Measurements from ENCODE around the gene RUSC1.
"Not testable (repeated sequence)": the region's sequence is repeated elsewhere in the genome, so short reads cannot be mapped to it uniquely, and the experiment has no call there.

Gene RUSC1

DNA sequence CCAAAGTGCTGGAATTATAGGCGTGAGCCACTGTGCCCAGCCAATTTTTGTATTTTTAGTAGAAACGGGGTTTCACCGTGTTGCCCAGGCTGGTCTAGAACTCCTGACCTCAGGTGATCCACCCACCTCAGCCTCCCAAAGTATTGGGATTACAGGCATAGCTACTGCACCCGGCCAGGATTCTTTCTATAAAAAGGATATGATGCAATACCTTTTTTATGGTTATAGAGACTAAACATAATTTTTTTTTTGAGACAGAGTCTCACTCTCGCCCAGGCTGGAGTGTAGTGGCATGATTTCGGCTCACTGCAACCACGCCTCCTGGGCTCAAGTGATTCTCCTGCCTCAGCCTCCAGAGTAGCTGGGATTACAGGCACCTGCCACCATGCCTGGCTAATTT is 8.2 kb downstream of the RUSC1 start:
- not testable (repeated sequence) for H2BK120ac ChIP-seq (ENCODE audit: insufficient read depth, low read length, poor library complexity); H4K91ac ChIP-seq (ENCODE audit: low read depth, low read length); H3K79me2 ChIP-seq (ENCODE audit: control insufficient read depth, insufficient read depth, low read length, poor library complexity); H2BK12ac ChIP-seq (ENCODE audit: low read length); H4K8ac ChIP-seq (ENCODE audit: low read depth, low read length); H3K27me3 ChIP-seq (ENCODE audit: insufficient read depth, low read length); H3K18ac ChIP-seq (ENCODE audit: low read length); H3K27ac ChIP-seq (ENCODE audit: low read depth, low read length); H2AK5ac ChIP-seq (ENCODE audit: low read length); H2AFZ ChIP-seq (ENCODE audit: insufficient read depth, low read length, poor library complexity); H3K4me2 ChIP-seq (ENCODE audit: low read length); H3K14ac ChIP-seq (ENCODE audit: low read length); H4K12ac ChIP-seq (ENCODE audit: low read depth, low read length); H3K4ac ChIP-seq (ENCODE audit: low read depth, low read length); H3K9ac ChIP-seq (ENCODE audit: low read length); H3K4me1 ChIP-seq (ENCODE audit: control insufficient read depth in 1 of 2, insufficient read depth in 2 of 2, low read length in 2 of 2); H3K9me3 ChIP-seq (ENCODE audit: insufficient read depth, low read depth, low read length); DNase-seq; H3K4me3 ChIP-seq (ENCODE audit: low read depth, low read length); H3K23ac ChIP-seq (ENCODE audit: low read length); H2BK5ac ChIP-seq (ENCODE audit: low read depth, low read length, poor library complexity)
- Histone ChIP-seq H3K36me3 (ENCODE audit: control insufficient read depth in 1 of 2, insufficient read depth in 2 of 2, low read length in 2 of 2) (peaks cover 33 to 36% of the 10 kb centered on the region in 2 experiments), H3K79me1 (ENCODE audit: low read length) (peaks cover 12% of the 10 kb centered on the region)
- no CpG with 5 or more reads among the region's 7 CpGs for WGBS (ENCODE audit: extremely low coverage, insufficient coverage, insufficient read length)

DNA sequence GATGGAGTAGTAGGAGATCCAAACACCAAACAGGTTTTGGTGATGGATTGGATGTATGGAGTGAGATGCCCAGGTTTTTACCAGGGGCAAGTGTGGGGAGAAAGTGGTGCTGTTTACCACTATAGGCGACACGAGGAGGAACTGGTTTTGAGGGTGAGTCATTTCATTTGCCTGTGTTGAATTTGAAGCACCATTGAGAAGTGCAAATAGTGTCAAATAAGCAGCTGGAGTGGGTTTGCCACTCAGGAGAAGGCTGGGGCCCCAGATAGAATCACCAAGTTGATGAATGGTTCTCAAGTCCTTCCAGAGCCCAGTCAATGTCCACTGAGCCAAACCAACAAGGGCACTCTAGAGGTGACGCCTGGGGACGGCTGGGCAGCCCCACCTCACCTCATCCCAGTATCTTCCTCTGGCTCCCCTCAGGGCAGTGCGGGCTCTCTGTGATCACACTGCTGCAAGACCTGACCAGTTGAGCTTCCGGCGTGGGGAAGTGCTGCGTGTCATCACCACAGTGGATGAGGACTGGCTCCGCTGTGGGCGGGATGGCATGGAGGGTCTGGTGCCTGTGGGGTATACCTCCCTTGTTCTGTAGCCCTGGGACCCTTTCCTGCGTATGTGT is 9.4 kb downstream of the RUSC1 start:
- Histone ChIP-seq H3K4ac (ENCODE audit: low read depth, low read length) (no peak overlapping the region), H3K79me1 (ENCODE audit: low read length) (peaks cover 3% of the 10 kb centered on the region), H3K18ac (ENCODE audit: low read length) (no peak overlapping the region), H2AFZ (ENCODE audit: insufficient read depth, low read length, poor library complexity) (no peak overlapping the region), H3K27ac (ENCODE audit: low read depth, low read length) (no peak overlapping the region), H3K79me2 (ENCODE audit: control insufficient read depth, insufficient read depth, low read length, poor library complexity) (peaks cover 3% of the 10 kb centered on the region), H2BK12ac (ENCODE audit: low read length) (no peak overlapping the region), H2BK5ac (ENCODE audit: low read depth, low read length, poor library complexity) (no peak overlapping the region), H3K4me3 (ENCODE audit: low read depth, low read length) (no peak overlapping the region), H3K14ac (ENCODE audit: low read length) (no peak overlapping the region), H4K8ac (ENCODE audit: low read depth, low read length) (no peak overlapping the region), H3K9ac (ENCODE audit: low read length) (no peak overlapping the region), H3K9me3 (ENCODE audit: insufficient read depth, low read depth, low read length) (no peaks in the 10 kb centered on the region), H2BK120ac (ENCODE audit: insufficient read depth, low read length, poor library complexity) (no peak overlapping the region), H3K23ac (ENCODE audit: low read length) (no peak overlapping the region), H3K36me3 (ENCODE audit: control insufficient read depth in 1 of 2, insufficient read depth in 2 of 2, low read length in 2 of 2) (peaks cover 38 to 43% of the 10 kb centered on the region in 2 experiments), H3K4me1 (ENCODE audit: control insufficient read depth in 1 of 2, insufficient read depth in 2 of 2, low read length in 2 of 2) (peaks cover 6 to 7% of the 10 kb centered on the region in 2 experiments), H3K27me3 (ENCODE audit: insufficient read depth, low read length) (no peaks in the 10 kb centered on the region), H4K12ac (ENCODE audit: low read depth, low read length) (no peak overlapping the region), H4K91ac (ENCODE audit: low read depth, low read length) (no peak overlapping the region), H2AK5ac (ENCODE audit: low read length) (no peak overlapping the region), H3K4me2 (ENCODE audit: low read length) (no peak overlapping the region)
- DNase-seq = peak; percentile 67 to 73
- WGBS (ENCODE audit: extremely low coverage, insufficient coverage, insufficient read length) = no CpG with 5 or more reads among the region's 11 CpGs

DNA sequence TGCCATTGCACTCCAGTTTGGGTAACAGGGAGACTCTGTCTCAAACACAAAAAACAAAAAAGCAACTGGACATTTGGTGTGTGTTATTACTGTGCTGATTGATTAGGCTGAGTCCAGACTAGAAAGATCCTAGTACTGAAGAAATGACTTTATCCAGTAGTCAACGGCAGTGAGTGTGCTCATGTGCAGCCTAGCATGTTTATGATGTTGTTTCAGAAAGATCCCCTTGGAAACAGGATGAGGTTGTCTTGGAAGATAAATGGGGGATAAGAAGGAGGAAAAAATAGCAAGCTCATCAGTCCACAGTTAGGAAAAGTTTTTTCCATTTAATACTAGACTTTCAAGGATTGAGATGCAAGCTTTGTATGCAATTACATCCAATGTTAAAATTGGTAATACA is 14.3 kb downstream of the RUSC1 start:
- Histone ChIP-seq H3K36me3 (ENCODE audit: control insufficient read depth in 1 of 2, insufficient read depth in 2 of 2, low read length in 2 of 2) (peaks cover 21 to 37% of the 10 kb centered on the region in 2 experiments), H4K91ac (ENCODE audit: low read depth, low read length) (no peak overlapping the region), H3K27me3 (ENCODE audit: insufficient read depth, low read length) (no peaks in the 10 kb centered on the region), H3K79me1 (ENCODE audit: low read length) (no peaks in the 10 kb centered on the region), H3K79me2 (ENCODE audit: control insufficient read depth, insufficient read depth, low read length, poor library complexity) (no peaks in the 10 kb centered on the region), H3K23ac (ENCODE audit: low read length) (no peak overlapping the region), H3K14ac (ENCODE audit: low read length) (no peak overlapping the region), H3K9me3 (ENCODE audit: insufficient read depth, low read depth, low read length) (no peaks in the 10 kb centered on the region), H3K27ac (ENCODE audit: low read depth, low read length) (no peak overlapping the region), H3K4ac (ENCODE audit: low read depth, low read length) (no peak overlapping the region), H2BK12ac (ENCODE audit: low read length) (no peak overlapping the region), H3K9ac (ENCODE audit: low read length) (no peak overlapping the region), H3K18ac (ENCODE audit: low read length) (no peak overlapping the region), H4K8ac (ENCODE audit: low read depth, low read length) (no peak overlapping the region), H2AK5ac (ENCODE audit: low read length) (no peak overlapping the region), H2BK5ac (ENCODE audit: low read depth, low read length, poor library complexity) (no peak overlapping the region), H4K12ac (ENCODE audit: low read depth, low read length) (no peak overlapping the region), H2BK120ac (ENCODE audit: insufficient read depth, low read length, poor library complexity) (no peak overlapping the region), H3K4me2 (ENCODE audit: low read length) (no peak overlapping the region), H3K4me1 (ENCODE audit: control insufficient read depth in 1 of 2, insufficient read depth in 2 of 2, low read length in 2 of 2) (no peaks in the 10 kb centered on the region), H3K4me3 (ENCODE audit: low read depth, low read length) (no peak overlapping the region), H2AFZ (ENCODE audit: insufficient read depth, low read length, poor library complexity) (no peak overlapping the region)
- WGBS (ENCODE audit: extremely low coverage, insufficient coverage, insufficient read length) = no CpG with 5 or more reads among the region's 1 CpG
- DNase-seq = no peak

DNA sequence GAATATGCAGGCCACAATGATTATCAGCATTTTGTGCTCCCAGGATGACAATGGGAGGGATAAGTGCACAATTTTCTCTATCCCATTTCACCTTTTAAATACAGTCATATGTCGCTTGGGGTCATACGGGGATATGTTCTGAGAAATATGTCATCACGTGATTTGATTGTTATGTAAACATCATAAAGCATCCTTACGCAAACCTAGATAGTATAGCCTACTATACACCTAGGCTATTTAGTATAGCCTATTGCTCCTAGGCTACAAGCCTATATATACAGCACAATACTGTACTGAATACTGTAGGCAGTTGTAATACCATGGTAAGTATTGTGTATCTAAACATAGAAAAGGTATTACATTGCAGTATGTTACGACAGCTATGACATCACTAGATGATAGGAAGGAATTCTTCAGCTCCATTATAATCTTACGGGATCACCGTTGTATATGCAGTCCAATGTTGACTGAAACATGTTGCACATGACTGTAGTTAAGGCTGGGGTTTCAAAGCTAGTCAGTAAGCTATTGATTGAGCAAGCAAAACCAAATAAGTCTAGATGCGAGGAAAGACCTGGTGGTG is 18.9 kb downstream of the RUSC1 start:
- peak in 1 of 2 donors; percentile 30 for DNase-seq
- H2BK12ac ChIP-seq (ENCODE audit: low read length) = no peak overlapping the region
- H3K79me2 ChIP-seq (ENCODE audit: control insufficient read depth, insufficient read depth, low read length, poor library complexity) = no peaks in the 10 kb centered on the region
- no peak overlapping the region for H4K91ac ChIP-seq (ENCODE audit: low read depth, low read length)
- H4K12ac ChIP-seq (ENCODE audit: low read depth, low read length) = no peak overlapping the region
- no peak overlapping the region for H2AFZ ChIP-seq (ENCODE audit: insufficient read depth, low read length, poor library complexity)
- no peaks in the 10 kb centered on the region for H3K9me3 ChIP-seq (ENCODE audit: insufficient read depth, low read depth, low read length)
- no peaks in the 10 kb centered on the region for H3K79me1 ChIP-seq (ENCODE audit: low read length)
- H3K18ac ChIP-seq (ENCODE audit: low read length) = no peak overlapping the region
- H2AK5ac ChIP-seq (ENCODE audit: low read length) = no peak overlapping the region
- no peak overlapping the region for H3K4me3 ChIP-seq (ENCODE audit: low read depth, low read length)
- no CpG with 5 or more reads among the region's 8 CpGs for WGBS (ENCODE audit: extremely low coverage, insufficient coverage, insufficient read length)
- no peak overlapping the region for H3K9ac ChIP-seq (ENCODE audit: low read length)
- no peak overlapping the region for H3K27ac ChIP-seq (ENCODE audit: low read depth, low read length)
- no peak overlapping the region for H2BK5ac ChIP-seq (ENCODE audit: low read depth, low read length, poor library complexity)
- no peaks in the 10 kb centered on the region for H3K27me3 ChIP-seq (ENCODE audit: insufficient read depth, low read length)
- no peak overlapping the region for H4K8ac ChIP-seq (ENCODE audit: low read depth, low read length)
- no peak overlapping the region for H3K4ac ChIP-seq (ENCODE audit: low read depth, low read length)
- peaks cover 18 to 41% of the 10 kb centered on the region in 2 experiments for H3K36me3 ChIP-seq (ENCODE audit: control insufficient read depth in 1 of 2, insufficient read depth in 2 of 2, low read length in 2 of 2)
- no peak overlapping the region for H2BK120ac ChIP-seq (ENCODE audit: insufficient read depth, low read length, poor library complexity)
- H3K14ac ChIP-seq (ENCODE audit: low read length) = no peak overlapping the region
- no peak overlapping the region for H3K4me2 ChIP-seq (ENCODE audit: low read length)
- no peak overlapping the region for H3K23ac ChIP-seq (ENCODE audit: low read length)
- H3K4me1 ChIP-seq (ENCODE audit: control insufficient read depth in 1 of 2, insufficient read depth in 2 of 2, low read length in 2 of 2) = no peaks in the 10 kb centered on the region

All from trophoblast cell (in vitro differentiated cells and primary cell).